SK-N-SH treated with all-trans-retinoic acid at 6 μM for 48 hours (cell line): ENCODE data around the gene CCDC85C.

Source experiments
- ATAC-seq: fragments of 200-7000 bp; cut with Tn5 transposase; 3 replicates; pipeline ENCODE4 v1.9.1; 2020; ENCODE audit warnings: mild to moderate bottlenecking, moderate library complexity
- ARNTL ChIP-seq: fragments of 450-650 bp; formaldehyde crosslinking; IDR thresholded peaks from 2 replicates; pipeline ENCODE4 v1.5.0; 2020; ENCODE audit warnings: low read depth, mild to moderate bottlenecking, moderate library complexity, borderline replicate concordance
- CSDC2 ChIP-seq: fragments of 250-450 bp; sonication (Bioruptor Pico); IDR thresholded peaks from 2 replicates; pipeline ENCODE4 v1.5.0; 2020; ENCODE audit warnings: mild to moderate bottlenecking, moderate library complexity
- ESRRG ChIP-seq: fragments of 250-450 bp; sonication (Bioruptor Pico); IDR thresholded peaks from 2 replicates; pipeline ENCODE4 v1.6.1; 2021; ENCODE audit warnings: mild to moderate bottlenecking
- GLIS3 ChIP-seq: fragments of 250-450 bp; sonication (Bioruptor Pico); IDR thresholded peaks from 2 replicates; pipeline ENCODE4 v1.5.0; 2020; ENCODE audit warnings: mild to moderate bottlenecking, moderate library complexity
- ISL1 ChIP-seq: fragments of 250-450 bp; sonication (Bioruptor Pico); IDR thresholded peaks from 2 replicates; pipeline ENCODE4 v2.1.2; 2022; ENCODE audit warnings: mild to moderate bottlenecking, moderate library complexity
- OSR1 ChIP-seq: fragments of 250-450 bp; sonication (Bioruptor Pico); IDR thresholded peaks from 2 replicates; pipeline ENCODE4 v1.8.0; 2022; ENCODE audit warnings: moderate library complexity, mild to moderate bottlenecking, inconsistent platforms
- PPARA ChIP-seq: fragments of 250-450 bp; sonication (Bioruptor Pico); IDR thresholded peaks from 2 replicates; pipeline ENCODE4 v1.5.0; 2020; ENCODE audit warnings: mild to moderate bottlenecking, borderline replicate concordance
- RARB ChIP-seq: fragments of 250-450 bp; sonication (Bioruptor Pico); IDR thresholded peaks from 2 replicates; pipeline ENCODE4 v1.8.0; 2021; ENCODE audit warnings: mild to moderate bottlenecking, moderate library complexity
- TCF4 ChIP-seq: fragments of 250-450 bp; sonication (Bioruptor Pico); IDR thresholded peaks from 2 replicates; pipeline ENCODE4 v1.8.0; 2021; ENCODE audit warnings: mild to moderate bottlenecking, moderate library complexity, borderline replicate concordance
- TOX ChIP-seq: fragments of 250-450 bp; sonication (Bioruptor Pico); IDR thresholded peaks from 2 replicates; pipeline ENCODE4 v1.8.0; 2021; ENCODE audit warnings: mild to moderate bottlenecking, moderate library complexity, borderline replicate concordance
- ZC3H10 ChIP-seq: fragments of 250-450 bp; sonication (Bioruptor Pico); IDR thresholded peaks from 2 replicates; pipeline ENCODE4 v1.5.1; 2021; ENCODE audit warnings: mild to moderate bottlenecking, moderate library complexity
- ZFP3 ChIP-seq: fragments of 250-450 bp; sonication (Bioruptor Pico); IDR thresholded peaks from 2 replicates; pipeline ENCODE4 v1.5.0; 2020; ENCODE audit warnings: mild to moderate bottlenecking, moderate library complexity
- ZFP30 ChIP-seq: fragments of 450-650 bp; formaldehyde crosslinking; IDR thresholded peaks from 2 replicates; pipeline ENCODE4 v1.5.0; 2022; ENCODE audit warnings: mild to moderate bottlenecking, moderate library complexity
- ZNF565 ChIP-seq: fragments of 450-650 bp; formaldehyde crosslinking; conservative IDR thresholded peaks from 2 replicates; pipeline ENCODE4 v1.5.0; 2020; ENCODE audit warnings: low read depth, mild to moderate bottlenecking, moderate library complexity
- ZNF70 ChIP-seq: fragments of 450-650 bp; formaldehyde crosslinking; IDR thresholded peaks from 2 replicates; pipeline ENCODE4 v1.5.0; 2020; ENCODE audit warnings: mild to moderate bottlenecking, moderate library complexity
- ZNF8 ChIP-seq: fragments of 450-650 bp; formaldehyde crosslinking; IDR thresholded peaks from 2 replicates; pipeline ENCODE4 v1.5.0; 2020; ENCODE audit warnings: mild to moderate bottlenecking, moderate library complexity
- TF ChIP-seq, protein P1 (sequence below): fragments of 250-450 bp; sonication (Bioruptor Pico); IDR thresholded peaks from 2 replicates; pipeline ENCODE4 v1.5.1; 2021; ENCODE audit warnings: mild to moderate bottlenecking, moderate library complexity
- TF ChIP-seq, protein P2 (sequence below): fragments of 250-450 bp; sonication (Bioruptor Pico); IDR thresholded peaks from 2 replicates; pipeline ENCODE4 v1.5.1; 2020; ENCODE audit warnings: low read depth, mild to moderate bottlenecking, moderate library complexity
- TF ChIP-seq, protein P3 (sequence below): fragments of 250-450 bp; sonication (Bioruptor Pico); IDR thresholded peaks from 2 replicates; pipeline ENCODE4 v1.8.0; 2020; ENCODE audit warnings: mild to moderate bottlenecking, moderate library complexity, borderline replicate concordance

CCDC85C gene

DNA sequence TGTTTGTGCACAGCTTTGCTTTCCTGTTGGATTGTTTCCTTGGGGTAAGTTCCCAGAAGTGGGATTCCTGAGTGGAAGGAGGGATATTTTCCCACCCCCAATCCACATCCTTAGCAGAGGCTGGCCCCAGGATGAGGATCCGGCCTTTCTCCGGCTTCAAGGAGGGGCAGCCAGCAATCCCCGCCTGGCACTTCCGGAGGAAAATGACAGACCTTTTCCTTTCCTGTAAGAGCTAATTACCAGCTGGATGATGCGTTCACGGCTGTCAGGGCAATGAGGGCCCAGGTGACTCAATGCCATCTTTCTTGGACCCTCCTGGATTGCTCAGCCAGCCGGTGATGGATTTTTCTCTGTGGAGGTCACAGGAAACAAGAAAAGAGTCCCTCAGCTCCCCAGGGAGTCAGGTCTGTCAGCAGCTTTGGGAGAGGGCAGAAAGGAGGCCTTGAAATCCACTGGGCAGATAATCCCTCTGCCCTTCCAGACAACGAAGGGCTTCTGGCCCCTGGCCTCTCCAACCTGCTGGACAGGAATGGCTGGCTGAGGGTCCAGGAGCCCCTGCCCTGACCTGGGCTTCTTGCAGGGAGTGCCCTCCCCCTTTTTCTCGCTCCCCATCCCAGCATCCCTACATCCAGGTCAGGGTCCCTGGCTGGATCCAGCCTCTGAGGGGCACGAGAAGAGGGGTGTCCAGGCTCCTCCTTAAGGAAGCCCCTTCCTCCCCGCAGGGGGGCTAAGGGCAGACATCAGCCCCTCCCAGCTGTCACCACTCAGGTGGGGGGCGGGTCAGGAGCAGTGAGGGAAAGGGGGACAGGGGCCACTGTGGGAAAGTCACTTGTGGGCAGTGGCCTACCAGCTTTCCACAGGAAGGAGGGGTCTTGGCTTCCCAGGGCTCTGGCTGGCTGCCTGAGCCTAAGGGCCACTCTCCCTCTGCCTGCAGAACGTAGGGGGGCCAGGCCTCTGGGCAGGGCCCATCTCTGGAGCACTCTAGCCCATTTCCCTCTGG lies 16.1 kb upstream of the CCDC85C start:
- TF ChIP-seq RARB (CRISPR knock-in tag) (no peak), OSR1 (no peak), ZFP3 (CRISPR knock-in tag) (0 out of 2 replicates have a peak, but pooled peaks have one; percentile 25), TCF4 (CRISPR knock-in tag) (no peak)
- ATAC-seq: peak; percentile 52

DNA sequence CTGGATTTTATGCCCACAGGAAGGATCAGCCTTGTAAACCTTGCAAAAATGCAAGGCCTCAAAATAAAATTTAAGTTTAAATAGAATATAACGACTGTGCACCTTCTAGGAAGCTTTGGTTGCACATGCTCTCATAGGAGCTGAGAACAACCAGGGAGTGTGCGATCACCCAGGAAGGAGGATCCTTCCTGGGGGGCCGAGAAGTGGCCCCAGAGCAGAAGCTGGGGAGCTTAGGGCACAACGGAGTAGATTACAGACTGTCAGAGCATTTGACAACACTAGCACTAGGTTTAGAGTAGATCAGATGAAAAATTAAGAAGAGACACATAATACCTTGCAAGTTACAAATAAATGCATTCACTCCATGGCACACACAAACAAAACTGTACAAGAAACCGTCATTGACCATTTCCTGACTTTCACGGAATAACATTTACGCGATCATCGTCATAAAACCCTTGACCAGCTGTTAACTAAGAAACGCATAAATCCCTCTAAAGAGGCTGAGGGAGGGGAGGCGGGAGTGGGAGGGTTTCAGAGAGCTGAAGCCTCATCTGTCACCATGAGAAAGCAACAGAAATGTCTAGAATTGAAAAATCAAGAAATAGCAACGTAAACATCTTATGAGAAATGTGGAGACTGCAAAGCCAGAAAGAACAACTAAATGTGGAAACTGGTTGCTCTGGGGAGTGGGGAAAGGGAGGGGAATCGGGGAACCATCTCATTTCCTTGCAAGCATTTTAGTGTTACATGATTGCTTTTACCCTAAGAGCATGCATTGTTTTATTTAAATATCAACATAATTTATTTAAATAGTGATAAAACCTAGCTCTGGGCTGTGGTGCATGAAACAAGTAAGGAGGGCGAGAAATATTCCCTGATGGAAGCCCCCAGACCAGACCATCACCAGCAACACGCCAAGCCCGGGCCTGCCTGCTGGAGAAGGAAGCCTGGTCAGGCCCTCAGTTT lies 13.1 kb upstream of the CCDC85C start:
- no peak for ATAC-seq
- TF ChIP-seq ZFP3 (CRISPR knock-in tag) (no peak), ZNF8 (CRISPR knock-in tag) (no peak), TCF4 (CRISPR knock-in tag) (no peak)
- TF ChIP-seq, protein P1, sequence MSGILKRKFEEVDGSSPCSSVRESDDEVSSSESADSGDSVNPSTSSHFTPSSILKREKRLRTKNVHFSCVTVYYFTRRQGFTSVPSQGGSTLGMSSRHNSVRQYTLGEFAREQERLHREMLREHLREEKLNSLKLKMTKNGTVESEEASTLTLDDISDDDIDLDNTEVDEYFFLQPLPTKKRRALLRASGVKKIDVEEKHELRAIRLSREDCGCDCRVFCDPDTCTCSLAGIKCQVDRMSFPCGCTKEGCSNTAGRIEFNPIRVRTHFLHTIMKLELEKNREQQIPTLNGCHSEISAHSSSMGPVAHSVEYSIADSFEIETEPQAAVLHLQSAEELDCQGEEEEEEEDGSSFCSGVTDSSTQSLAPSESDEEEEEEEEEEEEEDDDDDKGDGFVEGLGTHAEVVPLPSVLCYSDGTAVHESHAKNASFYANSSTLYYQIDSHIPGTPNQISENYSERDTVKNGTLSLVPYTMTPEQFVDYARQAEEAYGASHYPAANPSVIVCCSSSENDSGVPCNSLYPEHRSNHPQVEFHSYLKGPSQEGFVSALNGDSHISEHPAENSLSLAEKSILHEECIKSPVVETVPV (CRISPR knock-in tag): no peak

DNA sequence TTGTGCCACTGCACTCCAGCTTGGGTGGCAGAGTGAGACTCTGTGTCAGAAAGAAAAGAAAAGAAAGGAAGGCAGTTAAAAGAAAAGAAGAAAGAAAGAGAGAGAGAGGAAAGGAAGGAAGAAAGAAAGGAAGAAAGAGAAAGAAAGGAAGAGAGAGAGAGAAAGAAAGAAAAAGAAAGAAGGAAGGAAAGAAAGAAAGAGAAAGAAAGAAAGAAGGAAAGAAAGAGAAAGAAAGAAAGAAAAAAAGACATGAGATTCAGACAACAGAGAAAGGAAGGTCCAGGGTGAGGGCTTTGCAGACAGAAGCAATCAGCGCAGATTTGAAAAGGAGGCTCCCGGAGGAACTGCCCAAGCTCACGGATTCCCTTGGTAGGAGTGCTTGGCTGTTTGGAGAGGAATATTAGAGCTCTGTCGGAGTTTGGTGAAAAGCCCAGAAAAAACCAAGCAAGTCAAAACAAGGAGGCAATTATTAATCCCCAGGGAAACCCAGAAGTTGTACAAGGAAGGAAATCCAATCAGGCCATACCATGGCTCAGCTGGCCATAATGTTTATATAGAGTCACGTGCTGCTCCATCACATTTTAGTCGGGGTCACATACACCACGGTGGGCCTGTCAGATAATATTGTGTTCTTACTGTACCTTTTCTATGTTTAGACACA lies 11.6 kb upstream of the CCDC85C start:
- TF ChIP-seq ZC3H10 (CRISPR knock-in tag) (no peak), CSDC2 (CRISPR knock-in tag) (no peak), TOX (no peak), ARNTL (CRISPR knock-in tag) (no peak), OSR1 (no peak), ZNF565 (CRISPR knock-in tag) (no peak), ZNF70 (CRISPR knock-in tag) (no peak), GLIS3 (CRISPR knock-in tag) (no peak), ZFP3 (CRISPR knock-in tag) (no peak), PPARA (no peak), ISL1 (CRISPR knock-in tag) (no peak), ESRRG (CRISPR knock-in tag) (no peak), ZFP30 (no peak), RARB (CRISPR knock-in tag) (no peak), ZNF8 (CRISPR knock-in tag) (no peak)
- TF ChIP-seq, protein P2, sequence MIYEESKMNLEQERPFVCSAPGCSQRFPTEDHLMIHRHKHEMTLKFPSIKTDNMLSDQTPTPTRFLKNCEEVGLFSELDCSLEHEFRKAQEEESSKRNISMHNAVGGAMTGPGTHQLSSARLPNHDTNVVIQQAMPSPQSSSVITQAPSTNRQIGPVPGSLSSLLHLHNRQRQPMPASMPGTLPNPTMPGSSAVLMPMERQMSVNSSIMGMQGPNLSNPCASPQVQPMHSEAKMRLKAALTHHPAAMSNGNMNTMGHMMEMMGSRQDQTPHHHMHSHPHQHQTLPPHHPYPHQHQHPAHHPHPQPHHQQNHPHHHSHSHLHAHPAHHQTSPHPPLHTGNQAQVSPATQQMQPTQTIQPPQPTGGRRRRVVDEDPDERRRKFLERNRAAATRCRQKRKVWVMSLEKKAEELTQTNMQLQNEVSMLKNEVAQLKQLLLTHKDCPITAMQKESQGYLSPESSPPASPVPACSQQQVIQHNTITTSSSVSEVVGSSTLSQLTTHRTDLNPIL (CRISPR knock-in tag): no peak
- TF ChIP-seq, protein P1 (CRISPR knock-in tag): no peak
- TF ChIP-seq, protein P3, sequence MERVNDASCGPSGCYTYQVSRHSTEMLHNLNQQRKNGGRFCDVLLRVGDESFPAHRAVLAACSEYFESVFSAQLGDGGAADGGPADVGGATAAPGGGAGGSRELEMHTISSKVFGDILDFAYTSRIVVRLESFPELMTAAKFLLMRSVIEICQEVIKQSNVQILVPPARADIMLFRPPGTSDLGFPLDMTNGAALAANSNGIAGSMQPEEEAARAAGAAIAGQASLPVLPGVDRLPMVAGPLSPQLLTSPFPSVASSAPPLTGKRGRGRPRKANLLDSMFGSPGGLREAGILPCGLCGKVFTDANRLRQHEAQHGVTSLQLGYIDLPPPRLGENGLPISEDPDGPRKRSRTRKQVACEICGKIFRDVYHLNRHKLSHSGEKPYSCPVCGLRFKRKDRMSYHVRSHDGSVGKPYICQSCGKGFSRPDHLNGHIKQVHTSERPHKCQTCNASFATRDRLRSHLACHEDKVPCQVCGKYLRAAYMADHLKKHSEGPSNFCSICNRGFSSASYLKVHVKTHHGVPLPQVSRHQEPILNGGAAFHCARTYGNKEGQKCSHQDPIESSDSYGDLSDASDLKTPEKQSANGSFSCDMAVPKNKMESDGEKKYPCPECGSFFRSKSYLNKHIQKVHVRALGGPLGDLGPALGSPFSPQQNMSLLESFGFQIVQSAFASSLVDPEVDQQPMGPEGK: no peak
- TF ChIP-seq, all 23 proteins: peak for 0

More for the DNA sequence above, 11.6 kb upstream of the CCDC85C start:
- no peak for ATAC-seq
